Stomach (tissue), 9 donors: ENCODE data around the gene PCNX3. TPM values are rescaled to one million over a fixed set of nuclear protein-coding genes. Genes with fewer than 3 reads are reported as not detected.

Experiments
- DNase-seq, 2 donors: peaks; one replicate each; pipeline versions ENCODE4 v3.0.0 to v3.0.0-alpha.2; 2013 to 2019
- H3K27ac ChIP-seq, 5 donors: fragments of 200-600 bp in 4 of 5; sonication (generic) in 4 of 5; one replicate each; pipeline ENCODE4 v1.5.1; 2013 to 2019; ENCODE audit warnings: mild to moderate bottlenecking in 1 of 5, moderate library complexity in 1 of 5
- H3K27me3 ChIP-seq, 3 donors: fragments of 200-600 bp; sonication (generic); one replicate each; pipeline ENCODE4 v1.5.1; 2017 to 2019; ENCODE audit warnings: mixed run types in 1 of 3
- H3K36me3 ChIP-seq, 4 donors: fragments of 200-600 bp; sonication (generic); 1 replicate in 3 of 4; 2 replicates in 1 of 4; pipeline ENCODE4 v1.5.1; 2016 to 2019
- H3K4me1 ChIP-seq, 4 donors: fragments of 200-600 bp; sonication (generic); one replicate each; pipeline ENCODE4 v1.5.1; 2016 to 2019
- H3K4me3 ChIP-seq, 4 donors: fragments of 200-600 bp; sonication (generic) in 3 of 4; one replicate each; pipeline ENCODE4 v1.5.1; 2016 to 2019; ENCODE audit warnings: mild to moderate bottlenecking in 1 of 4
- H3K9me3 ChIP-seq, 4 donors: fragments of 200-600 bp; sonication (generic); one replicate each; pipeline ENCODE4 v1.5.1; 2016 to 2019
- EP300 ChIP-seq: sonication (generic); formaldehyde crosslinking; IDR thresholded peaks from one replicate; pipeline ENCODE4 v1.6.1; 2017; ENCODE audit warnings: antibody characterized with exemption
- POLR2A ChIP-seq, 4 donors: fragments of 450-650 bp; IDR thresholded peaks; one replicate each; pipeline ENCODE4 v1.6.1; 2016; ENCODE audit warnings: antibody characterized with exemption in 4 of 4, control low read depth in 2 of 4, mild to moderate bottlenecking in 1 of 4, moderate library complexity in 1 of 4
- POLR2AphosphoS5 ChIP-seq, 3 donors: sonication (generic); formaldehyde crosslinking; IDR thresholded peaks; one replicate each; pipeline ENCODE4 v1.6.1; 2016; ENCODE audit warnings: antibody characterized with exemption in 3 of 3
- WGBS, 5 donors: extraction: QIAGEN DNeasy Blood & Tissue Kit in 3 of 5; methylation state at CpG; one replicate each; pipeline versions ENCODE4 v1.1.5 to v1.1.7; 2013 to 2018; 5-methylcytosine and 5-hydroxymethylcytosine counted together
- intact Hi-C: fragments of 100-400 bp; cut with DNase I; formaldehyde crosslinking; loops from one replicate; pipeline ENCODE4 v1.15.1; 2023; ENCODE audit warnings: low total_unique reads
- polyA plus RNA-seq, 3 donors: library from polyadenylated mRNA; stranded (reverse); fragments of 200-250 nt; gene quantifications; one replicate each; pipeline ENCODE4 v1.2.3, GENCODE V29; 2013
- total RNA-seq, 5 donors: library from RNA; depleted of rRNA; stranded (reverse); fragments of >200 nt; gene quantifications; one replicate each; pipeline versions ENCODE4 v1.1.0 to v1.2.3, GENCODE V29; 2014 to 2016
- TF ChIP-seq, protein P1 (sequence below), 7 experiments: fragments of 450-650 bp in 4 of 7; fragments of 200-600 bp in 3 of 7; sonication (generic) in 3 of 7; IDR thresholded peaks; one replicate each; pipeline ENCODE4 v1.5.1; 2016 to 2019; ENCODE audit warnings: antibody characterized with exemption in 7 of 7, control low read depth in 2 of 7, mild to moderate bottlenecking in 1 of 7
- donor health status: healthy with polysubstance abuse.
- donor health status: Bipolar disorder and iron deficiency.
- donor health status: healthy.

Gene PCNX3
- total and polyA plus RNA-seq, 8 donors: 4.6 to 76.2 (median 22.0) TPM

GRCh38 chr11:65617136-65617850 lies 1.7 kb downstream of the PCNX3 start:
- H3K9me3 ChIP-seq: no peaks in the 10 kb centered on the region
- intact Hi-C loops: no loop called here
- 82 to 93% (median 89%) methylated on average over 17 of the region's 17 CpGs for WGBS, 5 donors
- TF ChIP-seq POLR2A (IDR thresholded peaks at IDR 0.05) (no peak), POLR2AphosphoS5 (IDR thresholded peaks at IDR 0.05) (no peak), EP300 (no peak)
- TF ChIP-seq, protein P1, sequence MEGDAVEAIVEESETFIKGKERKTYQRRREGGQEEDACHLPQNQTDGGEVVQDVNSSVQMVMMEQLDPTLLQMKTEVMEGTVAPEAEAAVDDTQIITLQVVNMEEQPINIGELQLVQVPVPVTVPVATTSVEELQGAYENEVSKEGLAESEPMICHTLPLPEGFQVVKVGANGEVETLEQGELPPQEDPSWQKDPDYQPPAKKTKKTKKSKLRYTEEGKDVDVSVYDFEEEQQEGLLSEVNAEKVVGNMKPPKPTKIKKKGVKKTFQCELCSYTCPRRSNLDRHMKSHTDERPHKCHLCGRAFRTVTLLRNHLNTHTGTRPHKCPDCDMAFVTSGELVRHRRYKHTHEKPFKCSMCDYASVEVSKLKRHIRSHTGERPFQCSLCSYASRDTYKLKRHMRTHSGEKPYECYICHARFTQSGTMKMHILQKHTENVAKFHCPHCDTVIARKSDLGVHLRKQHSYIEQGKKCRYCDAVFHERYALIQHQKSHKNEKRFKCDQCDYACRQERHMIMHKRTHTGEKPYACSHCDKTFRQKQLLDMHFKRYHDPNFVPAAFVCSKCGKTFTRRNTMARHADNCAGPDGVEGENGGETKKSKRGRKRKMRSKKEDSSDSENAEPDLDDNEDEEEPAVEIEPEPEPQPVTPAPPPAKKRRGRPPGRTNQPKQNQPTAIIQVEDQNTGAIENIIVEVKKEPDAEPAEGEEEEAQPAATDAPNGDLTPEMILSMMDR (IDR thresholded peaks at IDR 0.05): no peak
- H3K4me3 ChIP-seq: peak overlapping the region in 3 of 4 donors; percentile 79 to 98 (median 98)
- H3K27ac ChIP-seq: no peak overlapping the region
- H3K27me3 ChIP-seq: no peaks in the 10 kb centered on the region
- no peak for DNase-seq
- H3K36me3 ChIP-seq: peaks cover 40 to 60% (median 58%) of the 10 kb centered on the region in 4 donors
- peaks cover 27 to 48% (median 33%) of the 10 kb centered on the region in 4 donors for H3K4me1 ChIP-seq

DNA sequence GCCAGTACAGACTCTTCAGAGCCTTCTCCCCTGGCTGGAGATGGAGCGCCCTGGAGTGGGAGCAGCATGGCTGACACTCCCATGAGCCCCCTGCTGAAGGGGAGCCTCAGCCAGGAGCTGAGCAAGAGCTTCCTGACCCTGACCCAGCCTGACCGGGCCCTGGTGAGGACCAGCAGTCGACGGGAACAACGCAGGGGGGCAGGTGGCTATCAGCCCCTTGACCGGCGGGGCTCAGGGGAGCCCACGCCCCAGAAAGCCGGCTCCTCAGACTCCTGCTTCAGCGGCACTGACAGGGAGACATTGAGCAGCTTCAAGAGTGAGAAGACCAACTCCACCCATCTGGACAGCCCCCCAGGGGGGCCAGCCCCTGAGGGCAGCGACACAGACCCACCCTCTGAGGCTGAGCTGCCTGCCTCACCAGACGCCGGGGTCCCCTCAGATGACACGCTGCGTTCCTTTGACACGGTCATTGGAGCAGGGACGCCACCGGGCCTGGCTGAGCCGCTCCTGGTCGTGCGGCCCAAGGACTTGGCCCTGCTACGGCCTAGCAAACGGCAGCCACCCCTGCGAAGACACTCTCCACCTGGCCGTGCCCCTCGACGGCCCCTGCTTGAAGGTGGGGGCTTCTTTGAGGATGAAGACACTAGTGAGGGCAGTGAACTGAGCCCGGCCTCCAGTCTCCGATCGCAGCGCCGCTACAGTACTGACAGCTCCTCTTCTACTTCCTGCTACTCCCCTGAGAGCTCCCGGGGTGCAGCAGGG lies 2.6 kb downstream of the PCNX3 start:
- no peaks in the 10 kb centered on the region for H3K27me3 ChIP-seq
- no peak overlapping the region for H3K27ac ChIP-seq
- H3K4me1 ChIP-seq: peaks cover 19 to 39% (median 25%) of the 10 kb centered on the region in 4 donors
- no peak overlapping the region for H3K4me3 ChIP-seq
- no peaks in the 10 kb centered on the region for H3K9me3 ChIP-seq
- H3K36me3 ChIP-seq: peaks cover 40 to 65% (median 62%) of the 10 kb centered on the region in 4 donors
- intact Hi-C loops: no loop called here
- no peak for DNase-seq
- TF ChIP-seq, protein P1 (IDR thresholded peaks at IDR 0.05): no peak
- TF ChIP-seq POLR2A (IDR thresholded peaks at IDR 0.05) (no peak), EP300 (no peak), POLR2AphosphoS5 (IDR thresholded peaks at IDR 0.05) (no peak)
- WGBS, 5 donors: 92 to 96% (median 95%) methylated on average over 5 to 33 of the region's 33 CpGs

DNA sequence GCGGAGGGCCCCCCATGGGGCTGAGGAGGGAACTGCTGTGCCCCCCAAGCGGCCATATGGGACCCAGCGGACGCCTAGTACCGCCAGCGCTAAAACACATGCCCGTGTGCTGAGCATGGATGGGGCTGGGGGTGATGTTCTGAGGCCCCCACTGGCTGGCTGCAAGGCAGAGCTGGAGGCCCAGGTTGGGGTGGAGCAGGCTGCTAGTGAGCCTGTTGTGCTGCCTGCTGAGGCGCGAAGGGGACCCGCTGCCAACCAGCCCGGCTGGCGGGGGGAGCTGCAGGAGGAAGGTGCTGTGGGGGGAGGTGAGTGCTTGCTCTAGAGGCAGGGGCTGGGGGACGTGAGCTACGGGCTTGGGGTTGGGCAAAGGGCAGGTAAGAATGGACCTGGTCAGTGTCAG lies 3.2 kb downstream of the PCNX3 start:
- Histone ChIP-seq H3K4me1 (peaks cover 15 to 34% (median 20%) of the 10 kb centered on the region in 4 donors), H3K27me3 (no peaks in the 10 kb centered on the region), H3K9me3 (no peaks in the 10 kb centered on the region), H3K4me3 (no peak overlapping the region), H3K36me3 (peaks cover 41 to 70% (median 68%) of the 10 kb centered on the region in 4 donors), H3K27ac (no peak overlapping the region)
- intact Hi-C loops: no loop called here
- 89 to 96% (median 93%) methylated on average over 8 to 14 of the region's 14 CpGs for WGBS, 5 donors
- DNase-seq: no peak
- TF ChIP-seq EP300: no peak
- no peak for TF ChIP-seq POLR2AphosphoS5 (IDR thresholded peaks at IDR 0.05)
- TF ChIP-seq, protein P1 (IDR thresholded peaks at IDR 0.05): no peak
- no peak for TF ChIP-seq POLR2A (IDR thresholded peaks at IDR 0.05)

- peaks cover 15 to 33% (median 20%) of the 10 kb centered on the region in 4 donors for H3K4me1 ChIP-seq
- no peak overlapping the region for H3K27ac ChIP-seq
- WGBS, 5 donors: 92 to 95% (median 94%) methylated on average over 12 to 29 of the region's 29 CpGs
- intact Hi-C loops: no loop called here
- no peak for DNase-seq
- no peak overlapping the region for H3K4me3 ChIP-seq
- TF ChIP-seq POLR2A (IDR thresholded peaks at IDR 0.05) (no peak), POLR2AphosphoS5 (IDR thresholded peaks at IDR 0.05) (no peak), EP300 (no peak)
- TF ChIP-seq, protein P1 (IDR thresholded peaks at IDR 0.05): no peak
- no peaks in the 10 kb centered on the region for H3K27me3 ChIP-seq
- H3K9me3 ChIP-seq: no peaks in the 10 kb centered on the region
- H3K36me3 ChIP-seq: peaks cover 47 to 77% (median 74%) of the 10 kb centered on the region in 4 donors
Measured at GRCh38 chr11:65619281-65619928, 3.8 kb downstream of the PCNX3 start.
